Activated CD4-positive, alpha-beta T cell treated with anti-CD3 and anti-CD28 coated beads, Interleukin-2, amount 50 U/mL, for 24 hours (primary cell): Measurements from ENCODE around the gene MATN1.
"Not testable (repeated sequence)": the region's sequence is repeated elsewhere in the genome, so short reads cannot be mapped to it uniquely, and the experiment has no call there.

Experiments
- DNase-seq, 2 donors: peaks; one replicate each; pipeline ENCODE4 v3.0.0-alpha.2; 2020; ENCODE audit warnings: low read depth in 1 of 2, low spot score in 1 of 2

MATN1 gene, protein sequence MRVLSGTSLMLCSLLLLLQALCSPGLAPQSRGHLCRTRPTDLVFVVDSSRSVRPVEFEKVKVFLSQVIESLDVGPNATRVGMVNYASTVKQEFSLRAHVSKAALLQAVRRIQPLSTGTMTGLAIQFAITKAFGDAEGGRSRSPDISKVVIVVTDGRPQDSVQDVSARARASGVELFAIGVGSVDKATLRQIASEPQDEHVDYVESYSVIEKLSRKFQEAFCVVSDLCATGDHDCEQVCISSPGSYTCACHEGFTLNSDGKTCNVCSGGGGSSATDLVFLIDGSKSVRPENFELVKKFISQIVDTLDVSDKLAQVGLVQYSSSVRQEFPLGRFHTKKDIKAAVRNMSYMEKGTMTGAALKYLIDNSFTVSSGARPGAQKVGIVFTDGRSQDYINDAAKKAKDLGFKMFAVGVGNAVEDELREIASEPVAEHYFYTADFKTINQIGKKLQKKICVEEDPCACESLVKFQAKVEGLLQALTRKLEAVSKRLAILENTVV

GRCh38 chr1:30723331-30723755 lies at the start of gene MATN1:
TSS of gene MATN1 (minus strand) at chr1:30723585. CDS start at chr1:30723551, 34 bp downstream.
- DNase-seq, result no peak

DNA sequence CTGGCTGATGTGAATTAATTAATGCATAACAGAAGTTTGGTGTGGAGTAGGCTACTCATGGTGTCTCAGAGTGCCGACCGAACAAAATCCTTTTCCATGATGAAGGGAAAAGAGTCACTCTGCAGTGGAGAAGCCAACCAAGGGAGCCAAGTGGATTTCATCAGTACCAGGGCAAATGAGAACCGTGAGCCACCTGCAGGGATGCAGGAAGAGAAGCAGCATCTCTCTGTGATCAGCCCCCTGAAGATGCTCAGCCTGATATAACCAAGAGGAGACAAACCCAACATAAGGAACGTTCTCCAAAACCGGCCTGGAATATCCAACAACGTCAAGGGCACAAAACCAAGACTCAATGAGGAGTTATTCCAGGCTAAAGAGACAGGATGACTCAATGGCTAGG lies 47.6 kb upstream of the MATN1 start:
- DNase-seq, result no peak

GRCh38 chr1:30770150-30770549 lies 46.8 kb upstream of the MATN1 start:
- no peak for DNase-seq

- no peak for DNase-seq
Measured at GRCh38 chr1:30768830-30769718, 45.7 kb upstream of the MATN1 start.

DNA sequence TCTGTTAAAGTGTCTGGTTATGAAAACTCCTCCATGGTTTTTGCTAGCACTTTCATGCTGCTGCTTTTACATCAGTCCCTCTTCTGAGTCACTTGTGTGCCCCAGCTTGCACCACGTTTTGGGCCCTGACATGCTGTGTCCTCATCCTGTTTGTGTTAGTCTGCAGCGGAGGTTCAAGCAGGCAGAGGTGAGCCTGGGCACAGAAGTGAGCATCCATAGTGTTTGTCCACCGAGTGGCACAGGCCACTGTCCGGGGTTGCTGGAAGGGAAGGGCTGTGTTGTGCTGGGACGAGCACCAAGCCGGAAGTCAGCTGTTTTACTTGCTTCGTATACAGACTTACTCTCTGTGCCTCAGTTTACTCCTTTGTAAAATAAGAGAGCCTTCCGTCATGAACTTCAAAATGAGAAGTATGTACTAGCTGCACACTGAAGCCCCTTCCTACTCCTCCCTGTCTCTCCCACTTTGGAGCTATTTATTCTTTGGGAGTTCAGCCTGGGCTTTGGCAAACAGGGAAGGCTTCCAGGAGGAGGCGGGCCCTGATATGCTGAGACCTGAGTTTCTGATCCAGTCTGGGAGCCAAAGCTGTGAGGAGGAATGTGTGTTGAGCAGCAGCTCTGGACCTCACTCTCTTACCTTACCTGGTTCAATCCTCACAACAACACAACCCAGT lies 44.9 kb upstream of the MATN1 start:
- no peak for DNase-seq

DNA sequence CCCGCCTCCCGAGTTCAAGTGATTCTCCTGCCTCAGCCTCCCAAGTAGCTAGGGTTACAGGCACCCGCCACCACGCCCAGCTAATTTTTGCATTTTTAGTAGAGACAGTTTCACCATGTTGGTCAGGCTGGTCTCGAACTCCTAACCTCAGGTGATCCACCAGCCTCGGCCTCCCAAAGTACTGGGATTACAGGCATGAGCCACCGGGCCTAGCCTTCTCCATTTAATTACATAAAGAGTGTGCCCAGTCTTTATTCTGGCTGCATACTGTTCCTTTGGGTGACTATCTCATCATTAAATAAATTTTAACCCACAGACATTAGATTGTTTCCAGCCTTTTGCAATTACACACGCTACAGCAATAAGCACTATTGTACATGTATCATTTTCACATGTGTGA lies 43.6 kb upstream of the MATN1 start:
- DNase-seq, result not testable (repeated sequence)

DNA sequence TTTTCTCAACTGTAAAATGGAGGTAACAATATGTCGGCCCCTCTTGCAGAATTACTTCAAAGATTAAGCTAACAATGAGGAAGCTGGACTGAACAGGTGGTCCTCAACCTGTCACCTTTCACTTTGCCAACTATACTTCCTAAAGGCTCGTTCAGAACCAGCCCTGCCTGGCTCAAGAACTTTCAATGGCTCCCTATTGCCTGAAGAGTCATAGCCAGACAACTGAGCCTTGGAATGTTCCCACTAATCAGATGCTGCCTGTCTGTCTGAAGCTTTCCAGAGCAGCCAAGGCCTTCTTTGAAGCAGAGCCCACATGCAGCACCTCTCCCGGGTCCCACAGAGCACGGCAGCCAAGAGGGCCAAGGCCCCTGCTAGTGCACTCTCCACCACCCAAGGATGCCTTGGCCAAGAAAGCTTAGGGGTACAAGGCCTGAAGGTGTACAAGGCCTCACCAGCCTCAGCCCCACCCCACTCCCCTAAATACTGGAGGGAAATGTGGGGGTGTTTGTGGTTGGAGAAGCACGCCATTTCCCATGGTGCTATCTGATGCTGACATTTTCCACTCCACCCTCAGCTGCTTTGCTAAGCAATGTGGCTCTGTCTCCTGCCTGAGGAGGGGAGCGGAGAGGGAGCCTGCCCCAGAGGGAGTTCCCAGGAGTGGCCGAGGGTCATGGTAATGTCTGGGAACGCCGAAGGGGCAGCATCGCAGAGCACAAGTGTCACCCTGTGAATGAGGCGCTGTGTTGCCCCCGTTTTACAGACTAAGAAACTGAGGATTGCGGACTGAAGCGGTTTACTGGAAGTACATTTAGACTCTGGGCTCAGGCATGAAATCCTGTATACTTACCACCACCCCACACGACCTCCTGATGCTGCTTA lies 42.4 kb upstream of the MATN1 start:
- DNase-seq, result no peak

DNA sequence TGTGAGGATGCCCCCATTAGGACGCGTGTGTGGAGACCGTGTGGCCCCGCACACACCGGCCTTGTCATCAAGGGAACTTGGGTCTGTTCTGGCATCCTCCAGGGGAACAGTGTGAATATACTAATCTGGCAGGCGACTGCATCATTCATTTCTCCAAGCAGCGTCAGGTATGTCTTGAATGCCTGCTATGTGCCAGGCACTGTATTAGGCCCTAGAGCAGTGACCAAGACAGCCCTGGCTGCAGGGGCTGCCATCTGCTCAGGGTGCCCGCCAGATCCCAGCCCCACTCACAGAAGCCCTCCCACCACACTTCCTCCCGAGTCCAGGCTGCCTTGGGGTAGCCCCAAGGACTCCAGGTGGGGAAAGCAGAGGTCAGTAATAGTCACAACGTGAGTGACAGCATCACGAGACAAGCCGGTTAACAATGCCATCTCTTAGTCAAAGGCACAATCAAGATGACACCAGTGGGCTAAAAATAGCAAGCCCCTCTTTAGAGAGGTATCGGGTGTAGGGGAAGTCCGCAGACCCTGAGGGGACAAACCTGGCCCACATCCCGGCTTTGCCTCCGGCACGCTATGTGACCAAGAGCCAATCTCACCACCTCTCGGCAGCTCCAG lies 41.7 kb upstream of the MATN1 start:
- DNase-seq, result no peak

- DNase-seq, result no peak
Measured at GRCh38 chr1:30764396-30764795, 41.0 kb upstream of the MATN1 start.

GRCh38 chr1:30763651-30764248 lies 40.4 kb upstream of the MATN1 start:
- no peak for DNase-seq

DNA sequence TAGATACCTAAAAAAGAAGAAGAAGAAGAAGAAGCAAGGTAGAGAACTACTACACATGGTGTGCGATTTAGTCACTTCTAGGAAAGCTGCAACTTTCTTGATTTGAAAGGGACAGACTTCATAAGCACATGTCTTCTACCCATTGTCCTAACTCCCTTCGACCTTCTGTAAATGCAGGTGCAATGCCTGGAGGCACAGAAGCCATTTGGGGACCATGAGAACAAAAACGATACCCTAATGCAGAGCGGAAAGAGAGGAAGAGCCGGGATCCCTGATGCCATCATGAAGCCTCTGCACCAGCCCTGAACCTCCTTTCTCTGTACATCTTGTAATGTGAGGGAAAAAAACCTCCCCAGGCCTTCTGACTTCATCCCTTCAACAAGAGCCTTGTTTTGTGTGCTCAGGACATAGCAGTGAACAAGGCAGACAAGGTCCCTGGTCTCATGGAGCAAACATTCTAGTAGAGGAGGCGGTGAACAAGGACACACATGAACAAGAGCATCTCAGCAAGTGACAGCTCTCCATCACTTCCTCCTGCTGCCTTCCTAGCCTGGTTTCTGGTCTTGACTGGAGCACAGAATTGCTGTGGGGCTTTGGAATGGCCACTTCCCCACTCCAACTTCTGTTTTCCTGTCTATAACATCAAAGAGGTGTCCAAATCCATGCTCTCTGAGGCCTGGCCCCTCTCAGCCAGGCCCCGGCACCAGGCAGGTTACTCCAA lies 39.7 kb upstream of the MATN1 start:
- no peak for DNase-seq

GRCh38 chr1:30762152-30762929 lies 39.0 kb upstream of the MATN1 start:
- DNase-seq, result no peak

DNA sequence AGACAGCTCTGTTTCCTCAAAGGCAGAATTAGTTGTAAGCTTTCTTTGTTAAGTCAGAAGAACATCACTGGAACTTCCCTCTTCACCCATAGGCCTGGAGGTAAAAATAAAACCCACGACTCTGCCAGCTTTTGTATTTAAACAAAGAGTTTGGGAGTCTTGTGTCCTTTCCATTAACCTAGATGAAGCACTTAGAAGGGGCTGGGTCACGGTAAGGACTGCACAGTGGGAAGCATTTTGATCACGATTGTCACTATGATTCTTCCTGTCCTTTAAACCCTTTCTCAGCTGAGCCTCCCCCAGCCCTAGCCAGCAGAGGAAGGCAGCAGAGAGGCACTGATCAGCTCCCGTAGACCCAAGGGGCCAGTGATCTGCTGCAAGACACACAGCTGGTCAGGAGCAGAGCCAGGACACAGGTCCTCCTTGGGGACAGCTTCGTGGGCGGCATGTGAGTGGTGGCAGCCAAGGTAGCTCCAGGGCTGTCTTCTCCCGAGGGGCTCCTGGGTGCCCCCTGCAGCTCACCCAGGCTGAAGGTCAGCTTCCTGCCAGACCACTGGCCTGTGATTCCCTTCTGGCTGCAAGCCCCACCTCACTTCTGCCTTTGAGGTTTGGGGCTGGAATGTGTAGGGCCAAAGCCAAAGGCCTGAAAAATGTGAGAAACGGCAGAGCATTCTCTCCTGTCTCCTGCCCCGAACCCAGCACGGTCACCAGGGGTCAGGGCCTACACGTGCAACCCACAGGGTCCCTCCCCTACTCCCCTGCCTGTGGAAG lies 38.2 kb upstream of the MATN1 start:
- DNase-seq, result no peak

DNA sequence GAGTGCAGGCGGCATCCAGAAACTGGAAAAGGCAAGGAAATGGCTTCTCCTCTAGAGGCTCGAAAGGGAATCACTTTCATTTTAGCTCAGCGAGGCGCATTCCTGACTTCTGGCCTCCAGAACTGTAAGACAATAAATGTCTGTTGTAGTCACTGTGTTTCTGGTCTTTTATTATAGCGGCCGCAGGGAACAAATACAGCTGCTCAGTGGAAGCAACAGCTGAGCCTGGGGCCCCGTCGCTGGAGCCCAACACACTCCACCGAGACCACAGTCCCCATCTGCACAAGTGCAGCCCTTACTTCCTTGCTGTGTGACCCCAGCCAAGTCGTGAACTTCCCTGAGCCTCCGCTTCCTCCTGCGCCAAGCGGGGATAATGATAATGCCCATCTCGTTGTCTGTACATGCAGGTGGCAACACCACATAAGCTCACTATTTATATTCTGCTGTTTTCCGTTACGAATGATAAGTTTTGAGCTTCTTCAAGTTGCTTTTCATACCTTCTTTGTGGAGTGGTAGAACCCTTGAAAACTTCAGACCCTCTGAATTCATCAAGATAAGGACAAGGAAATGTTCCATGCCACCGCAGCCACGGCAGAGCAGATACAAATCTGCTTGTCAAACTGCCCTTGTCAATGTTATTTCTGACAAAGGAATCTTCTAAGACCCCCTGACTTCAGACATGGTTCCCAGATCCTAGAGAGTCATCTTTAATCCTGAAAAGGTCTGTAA lies 37.4 kb upstream of the MATN1 start:
- no peak for DNase-seq

- DNase-seq, result peak in 1 of 2 donors; percentile 60
Measured at GRCh38 chr1:30759718-30760281, 36.4 kb upstream of the MATN1 start.

DNA sequence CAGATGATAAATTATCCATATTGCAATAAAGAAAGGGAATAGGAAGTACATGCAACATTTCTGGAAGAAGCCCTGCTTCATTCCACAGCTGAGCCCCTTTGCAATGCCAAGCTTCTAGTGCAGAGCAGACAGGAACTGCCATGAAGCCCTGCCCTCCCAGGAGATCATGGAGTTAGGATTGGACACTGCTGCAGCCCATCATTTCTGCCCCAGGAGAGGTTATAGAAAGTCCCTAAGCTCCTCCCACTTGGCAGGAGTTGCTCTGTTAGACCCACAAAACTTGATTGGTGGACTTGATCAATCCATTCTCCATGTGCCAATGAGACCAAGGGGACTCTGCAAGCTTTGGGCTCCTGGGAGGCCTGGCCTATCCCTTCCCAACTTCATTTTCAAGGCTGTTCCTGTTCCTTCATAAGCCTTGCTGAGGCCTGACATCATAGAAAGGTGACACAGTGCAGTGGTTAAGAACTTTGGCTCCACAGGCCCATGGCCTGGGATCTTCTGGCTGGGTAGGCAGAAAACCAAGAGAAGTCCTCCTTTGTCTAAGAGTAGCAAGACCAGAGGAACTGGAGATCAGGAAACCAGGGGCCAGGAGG lies 35.5 kb upstream of the MATN1 start:
- no peak for DNase-seq
